A549 (cell line): ENCODE results near the gene GMDS. TPM values are rescaled to one million over a fixed set of nuclear protein-coding genes. Genes with fewer than 3 reads are reported as not detected.

Experiments used
- ATAC-seq, 2 experiments: fragments of 200-7000 bp in 1 of 2; fragments of >200 bp in 1 of 2; cut with Nextera tagmentation in 1 of 2; cut with Tn5 transposase in 1 of 2; 3 replicates each; pipeline versions ENCODE4 v1.8.0 to v1.9.1; 2018 to 2020; ENCODE audit warnings: mild to moderate bottlenecking in 1 of 2, moderate library complexity in 1 of 2
- CTCF ChIA-PET: fragments of 300-600 bp; sonication (Branson Sonifier 250); formaldehyde crosslinking; extraction: SDS; loops from one replicate; lab custom pipeline; 2021; ENCODE audit warnings: antibody characterized with exemption, inconsistent platforms; lab: Yijun Ruan, JAX
- POLR2A ChIA-PET: fragments of 350-600 bp; formaldehyde crosslinking; extraction: SDS; loops from one replicate; lab custom pipeline; 2021; ENCODE audit warnings: antibody characterized with exemption, inconsistent platforms; lab: Yijun Ruan, JAX
- DNase-seq, 2 experiments: peaks; one replicate each; pipeline versions ENCODE4 v3.0.0 to v3.0.0-alpha.2; 2011 to 2016; ENCODE audit warnings: low read depth in 1 of 2, low spot score in 1 of 2
- FAIRE-seq: peaks from 2 replicates; lab custom pipeline; 2011; peaks lifted over from hg19 to GRCh38; lab: Jason Lieb, UNC
- H3K27ac ChIP-seq, 2 experiments: fragments of >200 bp; sonication (Bioruptor Twin); formaldehyde crosslinking; 3 replicates each; pipeline ENCODE4 v1.5.1; 2016 to 2017
- H3K4me1 ChIP-seq: fragments of >200 bp; sonication (Bioruptor Twin); formaldehyde crosslinking; 3 replicates; pipeline ENCODE4 v1.6.1; 2016
- H3K4me2 ChIP-seq: fragments of >200 bp; sonication (Bioruptor Twin); formaldehyde crosslinking; 3 replicates; pipeline ENCODE4 v1.6.1; 2016
- H3K4me3 ChIP-seq: fragments of >200 bp; sonication (Bioruptor Twin); formaldehyde crosslinking; 3 replicates; pipeline ENCODE4 v1.5.1; 2016
- H3K9me3 ChIP-seq: fragments of >200 bp; sonication (Bioruptor Twin); formaldehyde crosslinking; 3 replicates; pipeline ENCODE4 v1.6.1; 2016
- ATOH8 ChIP-seq: fragments of 250-450 bp; sonication (Bioruptor Pico); IDR thresholded peaks from 2 replicates; pipeline ENCODE4 v1.5.0; 2020; ENCODE audit warnings: low read depth, mild to moderate bottlenecking, moderate library complexity
- CHD2 ChIP-seq: fragments of 150-350 bp; IDR thresholded peaks from 2 replicates; pipeline ENCODE4 v1.6.1; 2014; ENCODE audit warnings: low read length; ENCODE audit not compliant: partially characterized antibody
- CHD4 ChIP-seq: fragments of 200-600 bp; sonication (generic); IDR thresholded peaks from 2 replicates; pipeline ENCODE4 v1.6.1; 2016; ENCODE audit warnings: antibody characterized with exemption, mild to moderate bottlenecking, borderline replicate concordance
- ELK1 ChIP-seq: fragments of 150-350 bp; IDR thresholded peaks from 2 replicates; pipeline ENCODE4 v1.6.1; 2014; ENCODE audit warnings: low read depth, mild to moderate bottlenecking, low read length
- ESRRA ChIP-seq: fragments of 150-350 bp; IDR thresholded peaks from 2 replicates; pipeline ENCODE4 v1.6.1; 2014; ENCODE audit warnings: mild to moderate bottlenecking, low read length, borderline replicate concordance
- FOXS1 ChIP-seq: fragments of 250-450 bp; sonication (Bioruptor Pico); IDR thresholded peaks from 2 replicates; pipeline ENCODE4 v1.5.0; 2020; ENCODE audit warnings: mild to moderate bottlenecking, moderate library complexity
- GATA3 ChIP-seq: IDR thresholded peaks from 2 replicates; pipeline ENCODE4 v1.6.1; 2012; ENCODE audit warnings: borderline replicate concordance
- HES2 ChIP-seq: fragments of >200 bp; sonication (Bioruptor Twin); formaldehyde crosslinking; IDR thresholded peaks from 2 replicates; pipeline ENCODE4 v1.6.1; 2016
- KDM1A ChIP-seq: fragments of 200-600 bp; sonication (generic); IDR thresholded peaks from 2 replicates; pipeline ENCODE4 v1.6.1; 2016; ENCODE audit warnings: low read depth, mild to moderate bottlenecking
- MAX ChIP-seq: IDR thresholded peaks from 2 replicates; pipeline ENCODE4 v1.6.1; 2012
- MAZ ChIP-seq: fragments of 150-350 bp; IDR thresholded peaks from 2 replicates; pipeline ENCODE4 v1.6.1; 2014; ENCODE audit warnings: antibody characterized with exemption, low read depth, low read length, borderline replicate concordance
- NPAS2 ChIP-seq: fragments of 250-450 bp; sonication (Bioruptor Pico); IDR thresholded peaks from 2 replicates; pipeline ENCODE4 v1.8.0; 2022; ENCODE audit warnings: mild to moderate bottlenecking, moderate library complexity, borderline replicate concordance
- PBX3 ChIP-seq: IDR thresholded peaks from 2 replicates; pipeline ENCODE4 v1.6.1; 2012
- POLR2A ChIP-seq: IDR thresholded peaks from 2 replicates; pipeline ENCODE4 v1.6.1; 2012; ENCODE audit warnings: mild to moderate bottlenecking, low read length
- RARB ChIP-seq: fragments of 250-450 bp; sonication (Bioruptor Pico); IDR thresholded peaks from 2 replicates; pipeline ENCODE4 v1.8.0; 2021; ENCODE audit warnings: mild to moderate bottlenecking, moderate library complexity
- SMC3 ChIP-seq: fragments of >200 bp; sonication (Bioruptor Twin); formaldehyde crosslinking; IDR thresholded peaks from 3 replicates; pipeline ENCODE4 v1.6.1; 2018; ENCODE audit warnings: inconsistent platforms
- USF2 ChIP-seq: fragments of 450-650 bp; IDR thresholded peaks from 2 replicates; pipeline ENCODE4 v1.6.1; 2014; ENCODE audit warnings: antibody characterized with exemption
- ZFP36 ChIP-seq: fragments of 450-650 bp; IDR thresholded peaks from 2 replicates; pipeline ENCODE4 v1.6.1; 2014; ENCODE audit warnings: borderline replicate concordance; ENCODE audit not compliant: partially characterized antibody
- WGBS: methylation state at CpG from one replicate; pipeline ENCODE4 v1.1.6; 2017; ENCODE audit errors: missing lambda C conversion rate; 5-methylcytosine and 5-hydroxymethylcytosine counted together
- polyA plus RNA-seq, 4 experiments: library from polyadenylated mRNA; depleted of rRNA in 3 of 4; stranded (reverse); fragments of >200 nt; fragmentation: RNase III in 1 of 4; extraction: RNeasy Plus Mini Kit Qiagen cat#74134 plus additional on column Dnase treatment in 1 of 4; gene quantifications; 2 replicates in 3 of 4; 3 replicates in 1 of 4; pipeline ENCODE4 v1.2.3, GENCODE V29; 2011 to 2017

GMDS gene
- polyA plus RNA-seq, 2 of the 4 experiments (the other 2 are of a cell fraction): 9.9 to 12.4 TPM

GRCh38 chr6:1629316-1629715, 616.1 kb downstream of the GMDS start:
- TF ChIP-seq MAZ (no peak), HES2 (no peak), NPAS2 (CRISPR knock-in tag) (no peak), MAX (no peak), PBX3 (no peak), CHD2 (no peak), ATOH8 (CRISPR knock-in tag) (no peak), ELK1 (no peak), KDM1A (no peak), ZFP36 (no peak), FOXS1 (no peak), ESRRA (no peak), USF2 (no peak), GATA3 (no peak), RARB (CRISPR knock-in tag) (no peak)
- H3K4me3 ChIP-seq: no peak overlapping the region
- 92% methylated on average over 14 of the region's 14 CpGs for WGBS
- DNase-seq (no peak), ATAC-seq (no peak), FAIRE-seq (no peak)
- no peaks in the 10 kb centered on the region for H3K9me3 ChIP-seq
- ChIA-PET POLR2A (no interaction called here), CTCF (interaction anchor here (0.6 kb wide), 1 partner anchor 381 kb away, joined by 3 read pairs; no protein-coding TSS in a partner anchor)
- H3K27ac ChIP-seq: no peak overlapping the region
- no peaks in the 10 kb centered on the region for H3K4me1 ChIP-seq
- H3K4me2 ChIP-seq: no peak overlapping the region

GRCh38 chr6:1627827-1628560, 617.4 kb downstream of the GMDS start:
- no peak overlapping the region for H3K27ac ChIP-seq
- FAIRE-seq: no peak
- no peak for ATAC-seq
- H3K4me3 ChIP-seq: no peak overlapping the region
- WGBS: 72% methylated on average over 10 of the region's 10 CpGs
- no peaks in the 10 kb centered on the region for H3K9me3 ChIP-seq
- no peak for DNase-seq
- ChIA-PET CTCF (interaction anchor here (1.2 kb wide), 2 partner anchors 16 to 476 kb away, joined by 4 to 5 read pairs; no protein-coding TSS in a partner anchor), POLR2A (no interaction called here)
- TF ChIP-seq ATOH8 (CRISPR knock-in tag) (no peak), CHD4 (no peak), POLR2A (no peak), SMC3 (no peak)
- H3K4me2 ChIP-seq: no peak overlapping the region
- H3K4me1 ChIP-seq: no peaks in the 10 kb centered on the region
